SH-SY5Y (cell line): ENCODE results near the gene RRAS2.

Experiments used
- GATA2 ChIP-seq: IDR thresholded peaks from 2 replicates; pipeline ENCODE4 v1.6.1; 2011; ENCODE audit warnings: mild to moderate bottlenecking, low read depth, low read length
- GATA3 ChIP-seq: IDR thresholded peaks from 2 replicates; pipeline ENCODE4 v1.6.1; 2011; ENCODE audit warnings: low read depth, mild to moderate bottlenecking, low read length, moderate library complexity

Gene RRAS2

GRCh38 chr11:14309425-14310192 lies 49.4 kb downstream of the RRAS2 start:
- TF ChIP-seq GATA3: no peak

GRCh38 chr11:14308897-14309387 lies 50.0 kb downstream of the RRAS2 start:
- TF ChIP-seq GATA3: no peak
- TF ChIP-seq GATA2: no peak

DNA sequence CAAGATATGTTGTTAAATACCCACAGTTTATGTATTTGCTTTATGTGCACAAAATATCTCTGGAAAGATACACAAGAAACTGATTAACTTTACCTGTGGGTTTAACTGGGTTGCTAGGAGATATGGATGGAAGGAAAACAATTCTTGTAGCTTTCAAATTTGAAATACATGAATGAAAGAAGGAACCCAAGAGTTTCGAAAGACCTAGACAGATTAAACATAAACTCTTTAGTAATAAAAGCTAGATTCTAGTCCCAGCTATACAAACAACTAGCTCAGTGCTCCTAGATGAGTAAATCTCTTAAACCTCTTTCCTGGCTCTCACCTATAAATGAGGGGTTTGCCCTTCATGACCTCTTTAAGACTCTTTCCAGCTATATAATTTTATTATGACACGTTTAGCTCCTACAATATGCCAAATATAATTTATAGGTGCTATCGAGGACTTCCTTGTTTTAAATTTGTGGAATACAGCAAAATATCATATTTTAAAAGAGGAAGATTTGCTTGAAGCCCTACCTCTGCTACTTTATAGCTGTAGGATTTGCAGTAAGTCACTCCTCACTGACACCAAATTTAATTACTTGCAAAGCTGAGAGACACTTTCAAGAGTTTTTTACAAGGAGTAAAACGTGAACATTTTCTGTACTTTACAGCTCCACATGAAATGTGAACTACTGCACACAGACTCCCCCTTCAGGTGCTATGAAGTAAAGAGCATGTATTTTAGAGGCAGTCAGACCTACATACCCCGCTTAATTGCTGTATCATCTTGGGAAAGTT lies 50.7 kb downstream of the RRAS2 start:
- TF ChIP-seq GATA2 (no peak), GATA3 (no peak)

DNA sequence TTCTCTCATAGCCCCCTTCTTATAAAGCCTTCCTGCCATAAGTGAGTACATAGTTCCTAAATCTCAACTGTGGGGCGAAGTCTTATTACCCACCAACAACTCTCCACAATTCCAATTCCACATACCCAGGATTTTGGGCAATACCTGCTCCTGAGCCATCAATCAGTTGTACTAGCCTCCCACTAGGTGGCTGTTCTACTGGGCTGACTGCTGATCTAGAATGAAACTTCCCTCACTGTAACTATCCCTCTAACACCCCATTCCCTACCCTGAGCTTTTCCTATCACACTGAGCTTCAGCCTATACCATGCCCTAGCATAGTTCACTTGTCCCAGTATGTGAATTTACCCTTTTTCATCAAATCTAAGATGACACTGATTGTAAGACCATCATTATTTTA lies 52.5 kb downstream of the RRAS2 start:
- TF ChIP-seq GATA2 (no peak), GATA3 (no peak)

- no peak for TF ChIP-seq GATA3
- TF ChIP-seq GATA2: no peak
Measured at GRCh38 chr11:14305649-14306048, 53.3 kb downstream of the RRAS2 start.

GRCh38 chr11:14304601-14305000 lies 54.4 kb downstream of the RRAS2 start:
- TF ChIP-seq GATA3 (no peak), GATA2 (no peak)

DNA sequence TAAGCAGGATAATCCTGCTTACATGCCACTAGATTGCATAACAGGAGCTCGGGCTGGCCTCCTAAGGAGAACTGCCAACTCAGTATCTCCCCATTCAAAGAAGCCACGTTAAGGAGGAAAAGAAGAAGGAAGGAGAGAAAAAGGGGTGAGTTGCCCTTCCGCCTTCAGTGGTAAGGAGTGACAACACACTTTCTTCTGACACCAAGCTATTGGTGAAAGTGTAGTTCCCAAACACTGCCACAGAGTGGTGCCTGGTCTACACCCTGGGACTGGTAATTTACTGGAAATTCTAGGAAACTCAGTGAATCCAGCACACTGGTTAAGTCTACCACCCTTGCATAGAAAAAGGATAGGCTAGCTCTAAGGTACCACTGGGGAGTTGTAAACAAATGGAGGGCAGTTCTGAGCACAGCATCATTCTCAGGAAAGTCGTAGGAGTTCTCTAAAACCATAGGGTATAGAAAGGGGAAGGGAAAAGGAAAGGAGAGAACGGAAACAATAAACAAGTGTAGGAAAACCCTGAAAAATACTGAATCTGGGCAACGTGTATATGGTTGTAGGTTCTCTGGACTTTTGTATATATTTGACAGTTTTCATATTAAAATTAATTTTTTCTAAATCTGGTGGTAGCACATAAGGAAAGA lies 58.2 kb downstream of the RRAS2 start:
- TF ChIP-seq GATA3 (no peak), GATA2 (no peak)

GRCh38 chr11:14299921-14300320 lies 59.1 kb downstream of the RRAS2 start:
- TF ChIP-seq GATA3 (no peak), GATA2 (no peak)

DNA sequence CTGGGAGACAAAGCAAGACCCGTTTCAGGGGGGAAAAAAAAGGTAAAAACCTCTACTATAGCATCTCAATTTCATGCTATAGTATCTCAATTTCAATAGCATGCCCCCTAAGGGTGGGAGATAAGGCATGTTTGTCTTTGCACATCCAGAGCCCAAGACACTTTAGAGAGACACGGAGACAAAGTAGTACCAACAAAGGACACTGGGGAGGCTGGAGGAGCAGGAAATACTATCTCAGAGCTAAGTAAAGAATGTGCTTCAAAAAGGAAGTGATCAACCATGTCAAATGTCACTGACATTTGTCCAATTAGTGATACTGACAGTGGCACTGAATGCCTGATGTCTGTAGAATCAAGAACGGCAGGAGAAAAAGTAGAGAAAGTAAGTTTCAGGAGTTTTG lies 68.6 kb downstream of the RRAS2 start:
- no peak for TF ChIP-seq GATA3
- no peak for TF ChIP-seq GATA2

- TF ChIP-seq GATA2: no peak
- TF ChIP-seq GATA3: no peak
Measured at GRCh38 chr11:14288189-14288935, 70.6 kb downstream of the RRAS2 start.

DNA sequence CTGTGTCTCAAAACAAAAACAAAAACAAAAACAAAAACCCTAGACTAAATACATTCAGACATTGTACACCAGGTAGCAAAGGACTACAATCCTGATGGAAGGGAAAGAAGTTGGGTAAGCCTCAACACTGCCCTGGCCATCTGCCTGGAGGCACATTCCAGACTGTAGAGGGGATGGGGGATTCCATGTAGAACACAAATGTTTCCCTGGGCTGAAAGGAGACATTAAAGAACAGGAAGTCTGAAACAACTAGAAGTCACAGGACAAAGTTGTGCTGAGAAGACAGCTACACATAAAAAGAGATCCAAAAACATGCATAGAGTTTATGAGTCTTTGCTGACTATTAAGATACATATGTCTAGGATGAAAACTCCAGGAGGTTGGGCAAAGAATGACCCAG lies 83.9 kb downstream of the RRAS2 start:
- TF ChIP-seq GATA2: no peak
- TF ChIP-seq GATA3: no peak

- TF ChIP-seq GATA3: no peak
- TF ChIP-seq GATA2: no peak
Measured at GRCh38 chr11:14273895-14274294, 85.1 kb downstream of the RRAS2 start.

DNA sequence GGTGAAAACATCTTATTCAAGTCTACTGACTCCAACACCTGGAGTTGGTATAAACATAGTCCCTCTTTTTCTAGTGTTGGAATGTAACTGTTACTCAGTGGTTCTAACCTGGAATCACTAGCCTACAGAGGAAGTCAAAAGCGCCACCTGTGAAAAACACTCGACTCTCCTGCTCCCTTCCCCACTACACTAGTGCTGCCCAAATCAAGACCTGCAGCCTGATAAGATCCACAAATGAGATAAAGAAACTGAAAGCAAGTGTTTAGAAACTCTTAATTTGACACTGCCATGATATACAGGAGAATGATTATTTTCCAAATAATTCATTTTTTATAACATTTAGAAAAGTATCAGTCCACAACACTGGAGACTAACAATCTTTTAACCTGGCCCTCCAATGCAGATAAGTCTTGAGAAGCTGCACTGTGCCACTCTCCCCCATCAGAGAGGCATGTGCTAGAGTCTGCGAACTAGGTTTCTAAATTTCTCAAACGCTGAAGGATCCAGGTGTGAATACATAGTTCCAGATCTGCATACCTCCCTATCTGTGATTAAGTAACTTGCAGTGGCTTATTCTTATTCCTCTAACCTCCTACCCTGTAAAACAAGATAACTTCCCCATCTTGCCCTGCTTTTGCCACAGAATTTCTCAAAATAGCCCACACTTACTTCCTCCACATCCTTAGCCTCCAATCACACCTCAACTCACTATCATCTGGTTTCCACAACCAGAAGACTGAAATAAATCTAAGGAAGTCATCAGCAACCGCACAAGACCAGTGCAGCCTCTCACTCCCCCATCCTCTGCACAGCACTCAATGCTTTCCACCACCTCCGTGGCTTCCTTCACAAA lies 88.1 kb downstream of the RRAS2 start:
- no peak for TF ChIP-seq GATA2
- TF ChIP-seq GATA3: no peak
